SK-N-SH (cell line): Measurements from ENCODE around the gene CD14.
"Not testable (repeated sequence)": the region's sequence is repeated elsewhere in the genome, so short reads cannot be mapped to it uniquely, and the experiment has no call there.

Experiments
- POLR2AphosphoS5 ChIP-seq: IDR thresholded peaks from 2 replicates; pipeline ENCODE4 v1.6.1; 2012; ENCODE audit warnings: low read depth, low read length
- RFX5 ChIP-seq: IDR thresholded peaks from 2 replicates; pipeline ENCODE4 v1.6.1; 2012; ENCODE audit warnings: mild to moderate bottlenecking, improper control_type of control experiment, low read length
- SIN3A ChIP-seq: IDR thresholded peaks from 2 replicates; pipeline ENCODE4 v1.6.1; 2012; ENCODE audit warnings: low read depth, mild to moderate bottlenecking, low read length, moderate library complexity, borderline replicate concordance
- TAF1 ChIP-seq: IDR thresholded peaks from 2 replicates; pipeline ENCODE4 v1.6.1; 2012; ENCODE audit warnings: low read depth, mild to moderate bottlenecking, low read length, moderate library complexity, borderline replicate concordance
- TF ChIP-seq, protein P1 (sequence below): IDR thresholded peaks from 2 replicates; pipeline ENCODE4 v1.4.0; 2012; ENCODE audit warnings: low read depth, borderline replicate concordance
- TF ChIP-seq, protein P2 (sequence below): fragments of 200-600 bp; sonication (generic); IDR thresholded peaks from 2 replicates; pipeline ENCODE4 v1.6.1; 2017; ENCODE audit warnings: antibody characterized with exemption, mild to moderate bottlenecking, moderate library complexity
- TF ChIP-seq, protein P3 (sequence below): IDR thresholded peaks from 2 replicates; pipeline ENCODE4 v1.6.1; 2012; ENCODE audit warnings: mild to moderate bottlenecking, low read depth, low read length, moderate library complexity
- TF ChIP-seq, protein P4 (sequence below): IDR thresholded peaks from 2 replicates; pipeline ENCODE4 v1.4.0; 2012; ENCODE audit warnings: low read depth

GRCh38 chr5:140624886-140625285 is 8.1 kb downstream of the CD14 start:
- TF ChIP-seq, protein P1, sequence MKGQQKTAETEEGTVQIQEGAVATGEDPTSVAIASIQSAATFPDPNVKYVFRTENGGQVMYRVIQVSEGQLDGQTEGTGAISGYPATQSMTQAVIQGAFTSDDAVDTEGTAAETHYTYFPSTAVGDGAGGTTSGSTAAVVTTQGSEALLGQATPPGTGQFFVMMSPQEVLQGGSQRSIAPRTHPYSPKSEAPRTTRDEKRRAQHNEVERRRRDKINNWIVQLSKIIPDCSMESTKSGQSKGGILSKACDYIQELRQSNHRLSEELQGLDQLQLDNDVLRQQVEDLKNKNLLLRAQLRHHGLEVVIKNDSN: not testable (repeated sequence)
- not testable (repeated sequence) for TF ChIP-seq RFX5, SIN3A, TAF1, POLR2AphosphoS5
- TF ChIP-seq, protein P2, sequence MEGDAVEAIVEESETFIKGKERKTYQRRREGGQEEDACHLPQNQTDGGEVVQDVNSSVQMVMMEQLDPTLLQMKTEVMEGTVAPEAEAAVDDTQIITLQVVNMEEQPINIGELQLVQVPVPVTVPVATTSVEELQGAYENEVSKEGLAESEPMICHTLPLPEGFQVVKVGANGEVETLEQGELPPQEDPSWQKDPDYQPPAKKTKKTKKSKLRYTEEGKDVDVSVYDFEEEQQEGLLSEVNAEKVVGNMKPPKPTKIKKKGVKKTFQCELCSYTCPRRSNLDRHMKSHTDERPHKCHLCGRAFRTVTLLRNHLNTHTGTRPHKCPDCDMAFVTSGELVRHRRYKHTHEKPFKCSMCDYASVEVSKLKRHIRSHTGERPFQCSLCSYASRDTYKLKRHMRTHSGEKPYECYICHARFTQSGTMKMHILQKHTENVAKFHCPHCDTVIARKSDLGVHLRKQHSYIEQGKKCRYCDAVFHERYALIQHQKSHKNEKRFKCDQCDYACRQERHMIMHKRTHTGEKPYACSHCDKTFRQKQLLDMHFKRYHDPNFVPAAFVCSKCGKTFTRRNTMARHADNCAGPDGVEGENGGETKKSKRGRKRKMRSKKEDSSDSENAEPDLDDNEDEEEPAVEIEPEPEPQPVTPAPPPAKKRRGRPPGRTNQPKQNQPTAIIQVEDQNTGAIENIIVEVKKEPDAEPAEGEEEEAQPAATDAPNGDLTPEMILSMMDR: not testable (repeated sequence)
- TF ChIP-seq, protein P3, sequence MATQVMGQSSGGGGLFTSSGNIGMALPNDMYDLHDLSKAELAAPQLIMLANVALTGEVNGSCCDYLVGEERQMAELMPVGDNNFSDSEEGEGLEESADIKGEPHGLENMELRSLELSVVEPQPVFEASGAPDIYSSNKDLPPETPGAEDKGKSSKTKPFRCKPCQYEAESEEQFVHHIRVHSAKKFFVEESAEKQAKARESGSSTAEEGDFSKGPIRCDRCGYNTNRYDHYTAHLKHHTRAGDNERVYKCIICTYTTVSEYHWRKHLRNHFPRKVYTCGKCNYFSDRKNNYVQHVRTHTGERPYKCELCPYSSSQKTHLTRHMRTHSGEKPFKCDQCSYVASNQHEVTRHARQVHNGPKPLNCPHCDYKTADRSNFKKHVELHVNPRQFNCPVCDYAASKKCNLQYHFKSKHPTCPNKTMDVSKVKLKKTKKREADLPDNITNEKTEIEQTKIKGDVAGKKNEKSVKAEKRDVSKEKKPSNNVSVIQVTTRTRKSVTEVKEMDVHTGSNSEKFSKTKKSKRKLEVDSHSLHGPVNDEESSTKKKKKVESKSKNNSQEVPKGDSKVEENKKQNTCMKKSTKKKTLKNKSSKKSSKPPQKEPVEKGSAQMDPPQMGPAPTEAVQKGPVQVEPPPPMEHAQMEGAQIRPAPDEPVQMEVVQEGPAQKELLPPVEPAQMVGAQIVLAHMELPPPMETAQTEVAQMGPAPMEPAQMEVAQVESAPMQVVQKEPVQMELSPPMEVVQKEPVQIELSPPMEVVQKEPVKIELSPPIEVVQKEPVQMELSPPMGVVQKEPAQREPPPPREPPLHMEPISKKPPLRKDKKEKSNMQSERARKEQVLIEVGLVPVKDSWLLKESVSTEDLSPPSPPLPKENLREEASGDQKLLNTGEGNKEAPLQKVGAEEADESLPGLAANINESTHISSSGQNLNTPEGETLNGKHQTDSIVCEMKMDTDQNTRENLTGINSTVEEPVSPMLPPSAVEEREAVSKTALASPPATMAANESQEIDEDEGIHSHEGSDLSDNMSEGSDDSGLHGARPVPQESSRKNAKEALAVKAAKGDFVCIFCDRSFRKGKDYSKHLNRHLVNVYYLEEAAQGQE: not testable (repeated sequence)
- TF ChIP-seq, protein P4, sequence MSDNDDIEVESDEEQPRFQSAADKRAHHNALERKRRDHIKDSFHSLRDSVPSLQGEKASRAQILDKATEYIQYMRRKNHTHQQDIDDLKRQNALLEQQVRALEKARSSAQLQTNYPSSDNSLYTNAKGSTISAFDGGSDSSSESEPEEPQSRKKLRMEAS: not testable (repeated sequence)
